Measurements from ENCODE around the gene PARN. TPM values are rescaled to one million over a fixed set of nuclear protein-coding genes. Genes with fewer than 3 reads are reported as not detected.
A peak's percentile ranks its signal among the peaks of the same experiment; 100 is the strongest.

Gene PARN
- polyA plus RNA-seq, 1 experiment, result 33.9 TPM

GRCh38 chr16:14531613-14532012, 98.4 kb downstream of the PARN start:
- Histone ChIP-seq H3K9me3 (ENCODE audit: control insufficient read depth, insufficient read depth, low read length) (no peaks in the 10 kb centered on the region), H3K27me3 (ENCODE audit: control insufficient read depth, insufficient read depth, low read length) (no peaks in the 10 kb centered on the region), H3K4me3 (ENCODE audit: low read depth, low read length) (no peak overlapping the region), H3K27ac (ENCODE audit: low read depth, low read length) (no peak overlapping the region)
- DNase-seq (ENCODE audit: low read depth, low spot score), result no peak
- ChIA-PET CTCF (interaction anchor here (1.3 to 1.7 kb wide), 2 partner anchors 230 to 282 kb away, joined by 4 to 7 read pairs; no protein-coding TSS in a partner anchor), POLR2A (no interaction called here)
- TF ChIP-seq CTCF (IDR thresholded peaks at IDR 0.05; ENCODE audit: low read depth, low read length), result no peak

- H3K9me3 ChIP-seq (ENCODE audit: control insufficient read depth, insufficient read depth, low read length), result no peaks in the 10 kb centered on the region
- DNase-seq (ENCODE audit: low read depth, low spot score), result no peak
- ChIA-PET POLR2A (no interaction called here), CTCF (interaction anchor here (0.7 to 1.7 kb wide), 4 partner anchors 230 to 611 kb away, joined by 3 to 7 read pairs (median 4); partner anchors contain the start of gene ERCC4)
- H3K27ac ChIP-seq (ENCODE audit: low read depth, low read length), result no peak overlapping the region
- H3K4me3 ChIP-seq (ENCODE audit: low read depth, low read length), result no peak overlapping the region
- no peak for TF ChIP-seq CTCF (IDR thresholded peaks at IDR 0.05; ENCODE audit: low read depth, low read length)
- H3K27me3 ChIP-seq (ENCODE audit: control insufficient read depth, insufficient read depth, low read length), result no peaks in the 10 kb centered on the region
Observed at GRCh38 chr16:14531101-14531500, 99.0 kb downstream of the PARN start.

GRCh38 chr16:14530046-14530445, 100.0 kb downstream of the PARN start:
- CTCF ChIA-PET, result interaction anchor here (0.6 to 3.6 kb wide), 5 partner anchors 60 to 610 kb away, joined by 3 to 37 read pairs (median 4); partner anchors contain the start of gene ERCC4
- H3K4me3 ChIP-seq (ENCODE audit: low read depth, low read length), result no peak overlapping the region
- no peaks in the 10 kb centered on the region for H3K9me3 ChIP-seq (ENCODE audit: control insufficient read depth, insufficient read depth, low read length)
- no peaks in the 10 kb centered on the region for H3K27me3 ChIP-seq (ENCODE audit: control insufficient read depth, insufficient read depth, low read length)
- DNase-seq (ENCODE audit: low read depth, low spot score), result no peak
- no peak overlapping the region for H3K27ac ChIP-seq (ENCODE audit: low read depth, low read length)
- POLR2A ChIA-PET, result no interaction called here
- TF ChIP-seq CTCF (IDR thresholded peaks at IDR 0.05; ENCODE audit: low read depth, low read length), result no peak

GRCh38 chr16:14529010-14529669, 100.9 kb downstream of the PARN start:
- H3K27me3 ChIP-seq (ENCODE audit: control insufficient read depth, insufficient read depth, low read length), result no peaks in the 10 kb centered on the region
- H3K9me3 ChIP-seq (ENCODE audit: control insufficient read depth, insufficient read depth, low read length), result no peaks in the 10 kb centered on the region
- ChIA-PET CTCF (interaction anchor here (0.6 to 3.6 kb wide), 15 partner anchors 8 to 610 kb away, joined by 3 to 37 read pairs (median 4); partner anchors contain the start of gene ERCC4), POLR2A (interaction anchor here (0.5 kb wide), 1 partner anchor 51 kb away, joined by 6 read pairs; no protein-coding TSS in a partner anchor)
- H3K27ac ChIP-seq (ENCODE audit: low read depth, low read length), result peak overlapping the region; percentile 73
- peak; percentile 83 for DNase-seq (ENCODE audit: low read depth, low spot score)
- TF ChIP-seq CTCF (IDR thresholded peaks at IDR 0.05; ENCODE audit: low read depth, low read length), result peak; percentile 77
- peak overlapping the region; percentile 17; the same call in 1 of the 2 replicates for H3K4me3 ChIP-seq (ENCODE audit: low read depth, low read length)

- DNase-seq (ENCODE audit: low read depth, low spot score), result no peak
- ChIA-PET CTCF (interaction anchor here (0.6 to 3.6 kb wide), 15 partner anchors 9 to 609 kb away, joined by 3 to 37 read pairs (median 4); partner anchors contain the start of gene ERCC4), POLR2A (interaction anchor here (1.3 kb wide), 1 partner anchor 25 kb away, joined by 4 read pairs; no protein-coding TSS in a partner anchor)
- Histone ChIP-seq H3K4me3 (ENCODE audit: low read depth, low read length) (no peak overlapping the region), H3K27me3 (ENCODE audit: control insufficient read depth, insufficient read depth, low read length) (no peaks in the 10 kb centered on the region), H3K27ac (ENCODE audit: low read depth, low read length) (no peak overlapping the region), H3K9me3 (ENCODE audit: control insufficient read depth, insufficient read depth, low read length) (no peaks in the 10 kb centered on the region)
- TF ChIP-seq CTCF (IDR thresholded peaks at IDR 0.05; ENCODE audit: low read depth, low read length), result no peak
Observed at GRCh38 chr16:14528306-14528705, 101.8 kb downstream of the PARN start.

All from AG04450 (cell line).